ENCODE measurements around the gene GPRC5C. TPM values are rescaled to one million over a fixed set of nuclear protein-coding genes. Genes with fewer than 3 reads are reported as not detected.
A peak's percentile ranks its signal among the peaks of the same experiment; 100 is the strongest.

The GPRC5C gene
- polyA plus RNA-seq (2013): 26.2 and 26.4 TPM in 2 replicates

GRCh38 chr17:74431568-74432423, at the start of gene GPRC5C:
Gene GPRC5C, plus strand, starts transcription at chr17:74432088. Its CDS starts 7,689 bp downstream, at chr17:74439777.
- Histone ChIP-seq H3K36me3 (ENCODE audit: control insufficient read depth in 1 of 2, insufficient read depth in 2 of 2, low read length in 2 of 2) (no peaks in the 10 kb centered on the region), H2AFZ (ENCODE audit: insufficient read depth, low read length, poor library complexity) (peak within 1 kb of the TSS; percentile 81), H3K23ac (ENCODE audit: low read length) (no peak within 1 kb of the TSS), H3K18ac (ENCODE audit: low read length) (peak within 1 kb of the TSS; percentile 69), H4K8ac (ENCODE audit: low read depth, low read length) (peak within 1 kb of the TSS; percentile 48), H2AK5ac (ENCODE audit: low read length) (no peak within 1 kb of the TSS), H3K79me1 (ENCODE audit: low read length) (peaks cover 11% of the 10 kb centered on the region), H3K27ac (ENCODE audit: low read depth, low read length) (peak within 1 kb of the TSS; percentile 15), H3K9me3 (ENCODE audit: insufficient read depth, low read depth, low read length) (peaks cover 2% of the 10 kb centered on the region), H3K4ac (ENCODE audit: low read depth, low read length) (no peak within 1 kb of the TSS), H2BK5ac (ENCODE audit: low read depth, low read length, poor library complexity) (no peak within 1 kb of the TSS), H3K27me3 (ENCODE audit: insufficient read depth, low read length) (peaks cover 4% of the 10 kb centered on the region), H3K79me2 (ENCODE audit: control insufficient read depth, insufficient read depth, low read length, poor library complexity) (no peaks in the 10 kb centered on the region), H2BK12ac (ENCODE audit: low read length) (peak within 1 kb of the TSS; percentile 1), H3K4me2 (ENCODE audit: low read length) (peak within 1 kb of the TSS; percentile 70), H3K4me1 (ENCODE audit: control insufficient read depth in 1 of 2, insufficient read depth in 2 of 2, low read length in 2 of 2) (peaks cover 17 to 24% of the 10 kb centered on the region in 2 experiments), H3K4me3 (ENCODE audit: low read depth, low read length) (peak within 1 kb of the TSS; percentile 76), H4K12ac (ENCODE audit: low read depth, low read length) (peak within 1 kb of the TSS; percentile 43), H2BK120ac (ENCODE audit: insufficient read depth, low read length, poor library complexity) (peak within 1 kb of the TSS; percentile 25), H3K14ac (ENCODE audit: low read length) (peak within 1 kb of the TSS; percentile 69), H3K9ac (ENCODE audit: low read length) (peak within 1 kb of the TSS; percentile 28), H4K91ac (ENCODE audit: low read depth, low read length) (peak within 1 kb of the TSS; percentile 56)
- WGBS (ENCODE audit: extremely low coverage, insufficient coverage, insufficient read length): no CpG with 5 or more reads among the region's 81 CpGs
- peak; percentile 42 to 61 for DNase-seq

- no CpG with 5 or more reads among the region's 5 CpGs for WGBS (ENCODE audit: extremely low coverage, insufficient coverage, insufficient read length)
Measured at GRCh38 chr17:74383141-74383540, 48.7 kb upstream of the GPRC5C start.

GRCh38 chr17:74385201-74385600, 46.7 kb upstream of the GPRC5C start:
- Histone ChIP-seq H3K4ac (ENCODE audit: low read depth, low read length) (no peak overlapping the region), H3K14ac (ENCODE audit: low read length) (no peak overlapping the region), H3K9me3 (ENCODE audit: insufficient read depth, low read depth, low read length) (no peaks in the 10 kb centered on the region), H3K27ac (ENCODE audit: low read depth, low read length) (no peak overlapping the region), H3K9ac (ENCODE audit: low read length) (no peak overlapping the region), H2BK120ac (ENCODE audit: insufficient read depth, low read length, poor library complexity) (no peak overlapping the region), H3K23ac (ENCODE audit: low read length) (no peak overlapping the region), H3K4me1 (ENCODE audit: control insufficient read depth in 1 of 2, insufficient read depth in 2 of 2, low read length in 2 of 2) (peaks cover 3% of the 10 kb centered on the region in 2 experiments), H3K79me1 (ENCODE audit: low read length) (no peaks in the 10 kb centered on the region), H3K79me2 (ENCODE audit: control insufficient read depth, insufficient read depth, low read length, poor library complexity) (no peaks in the 10 kb centered on the region), H2BK5ac (ENCODE audit: low read depth, low read length, poor library complexity) (no peak overlapping the region), H3K4me3 (ENCODE audit: low read depth, low read length) (no peak overlapping the region), H2BK12ac (ENCODE audit: low read length) (no peak overlapping the region), H4K12ac (ENCODE audit: low read depth, low read length) (no peak overlapping the region), H3K36me3 (ENCODE audit: control insufficient read depth in 1 of 2, insufficient read depth in 2 of 2, low read length in 2 of 2) (no peaks in the 10 kb centered on the region), H2AFZ (ENCODE audit: insufficient read depth, low read length, poor library complexity) (no peak overlapping the region), H2AK5ac (ENCODE audit: low read length) (no peak overlapping the region), H4K91ac (ENCODE audit: low read depth, low read length) (no peak overlapping the region), H4K8ac (ENCODE audit: low read depth, low read length) (no peak overlapping the region), H3K4me2 (ENCODE audit: low read length) (no peak overlapping the region), H3K18ac (ENCODE audit: low read length) (no peak overlapping the region), H3K27me3 (ENCODE audit: insufficient read depth, low read length) (no peaks in the 10 kb centered on the region)
- DNase-seq: no peak
- WGBS (ENCODE audit: extremely low coverage, insufficient coverage, insufficient read length): no CpG with 5 or more reads among the region's 3 CpGs

More at GRCh38 chr17:74383141-74383540, 48.7 kb upstream of the GPRC5C start:
- Histone ChIP-seq H3K23ac (ENCODE audit: low read length) (no peak overlapping the region), H3K36me3 (ENCODE audit: control insufficient read depth in 1 of 2, insufficient read depth in 2 of 2, low read length in 2 of 2) (no peaks in the 10 kb centered on the region), H3K9me3 (ENCODE audit: insufficient read depth, low read depth, low read length) (no peaks in the 10 kb centered on the region), H3K9ac (ENCODE audit: low read length) (no peak overlapping the region), H3K79me1 (ENCODE audit: low read length) (no peaks in the 10 kb centered on the region), H2BK120ac (ENCODE audit: insufficient read depth, low read length, poor library complexity) (no peak overlapping the region), H4K91ac (ENCODE audit: low read depth, low read length) (no peak overlapping the region), H3K79me2 (ENCODE audit: control insufficient read depth, insufficient read depth, low read length, poor library complexity) (no peaks in the 10 kb centered on the region), H3K18ac (ENCODE audit: low read length) (no peak overlapping the region), H3K27me3 (ENCODE audit: insufficient read depth, low read length) (no peaks in the 10 kb centered on the region), H2AFZ (ENCODE audit: insufficient read depth, low read length, poor library complexity) (no peak overlapping the region), H3K4me1 (ENCODE audit: control insufficient read depth in 1 of 2, insufficient read depth in 2 of 2, low read length in 2 of 2) (peaks cover 9% of the 10 kb centered on the region in 2 experiments), H3K27ac (ENCODE audit: low read depth, low read length) (no peak overlapping the region), H3K4me2 (ENCODE audit: low read length) (no peak overlapping the region), H2BK5ac (ENCODE audit: low read depth, low read length, poor library complexity) (no peak overlapping the region), H2AK5ac (ENCODE audit: low read length) (no peak overlapping the region), H4K12ac (ENCODE audit: low read depth, low read length) (no peak overlapping the region), H3K4me3 (ENCODE audit: low read depth, low read length) (no peak overlapping the region), H3K4ac (ENCODE audit: low read depth, low read length) (no peak overlapping the region), H2BK12ac (ENCODE audit: low read length) (no peak overlapping the region), H4K8ac (ENCODE audit: low read depth, low read length) (no peak overlapping the region), H3K14ac (ENCODE audit: low read length) (no peak overlapping the region)
- no peak for DNase-seq

GRCh38 chr17:74386386-74386785, 45.5 kb upstream of the GPRC5C start:
- no peak overlapping the region for H2AFZ ChIP-seq (ENCODE audit: insufficient read depth, low read length, poor library complexity)
- no CpG with 5 or more reads among the region's 8 CpGs for WGBS (ENCODE audit: extremely low coverage, insufficient coverage, insufficient read length)
- H3K4me1 ChIP-seq (ENCODE audit: control insufficient read depth in 1 of 2, insufficient read depth in 2 of 2, low read length in 2 of 2): no peaks in the 10 kb centered on the region
- H3K4me2 ChIP-seq (ENCODE audit: low read length): no peak overlapping the region
- no peak for DNase-seq
- no peak overlapping the region for H3K14ac ChIP-seq (ENCODE audit: low read length)
- no peak overlapping the region for H3K4ac ChIP-seq (ENCODE audit: low read depth, low read length)
- H4K12ac ChIP-seq (ENCODE audit: low read depth, low read length): no peak overlapping the region
- no peaks in the 10 kb centered on the region for H3K9me3 ChIP-seq (ENCODE audit: insufficient read depth, low read depth, low read length)
- H2BK12ac ChIP-seq (ENCODE audit: low read length): no peak overlapping the region
- H3K79me2 ChIP-seq (ENCODE audit: control insufficient read depth, insufficient read depth, low read length, poor library complexity): no peaks in the 10 kb centered on the region
- H3K27ac ChIP-seq (ENCODE audit: low read depth, low read length): no peak overlapping the region
- H3K18ac ChIP-seq (ENCODE audit: low read length): no peak overlapping the region
- no peaks in the 10 kb centered on the region for H3K27me3 ChIP-seq (ENCODE audit: insufficient read depth, low read length)
- H3K36me3 ChIP-seq (ENCODE audit: control insufficient read depth in 1 of 2, insufficient read depth in 2 of 2, low read length in 2 of 2): no peaks in the 10 kb centered on the region
- H2BK120ac ChIP-seq (ENCODE audit: insufficient read depth, low read length, poor library complexity): no peak overlapping the region
- no peak overlapping the region for H3K23ac ChIP-seq (ENCODE audit: low read length)
- H2BK5ac ChIP-seq (ENCODE audit: low read depth, low read length, poor library complexity): no peak overlapping the region
- H4K8ac ChIP-seq (ENCODE audit: low read depth, low read length): no peak overlapping the region
- H4K91ac ChIP-seq (ENCODE audit: low read depth, low read length): no peak overlapping the region
- H3K9ac ChIP-seq (ENCODE audit: low read length): no peak overlapping the region
- H3K4me3 ChIP-seq (ENCODE audit: low read depth, low read length): no peak overlapping the region
- H2AK5ac ChIP-seq (ENCODE audit: low read length): no peak overlapping the region
- no peaks in the 10 kb centered on the region for H3K79me1 ChIP-seq (ENCODE audit: low read length)
